SU-DHL-6 (cell line): ENCODE data around the gene FIBP.

Experiments
- H2AFZ ChIP-seq: fragments of 200-600 bp; sonication (generic); 2 replicates; pipeline ENCODE4 v1.6.1; 2014; ENCODE audit warnings: low read depth, mild to moderate bottlenecking, moderate library complexity, mixed read lengths, antibody characterized with exemption, low read length; ENCODE audit not compliant: severe bottlenecking
- H3F3A ChIP-seq: fragments of 200-600 bp; shearing (Covaris generic); 2 replicates; pipeline ENCODE4 v1.6.0; 2016; ENCODE audit warnings: antibody characterized with exemption, mild to moderate bottlenecking; ENCODE audit not compliant: insufficient read depth
- H3K27ac ChIP-seq: fragments of 200-600 bp; sonication (generic); 2 replicates; pipeline ENCODE4 v1.5.1; 2016; ENCODE audit warnings: low read depth, mild to moderate bottlenecking, low read length, moderate library complexity, mixed read lengths
- H3K27me3 ChIP-seq: fragments of 200-600 bp; sonication (generic), shearing (Covaris generic); 2 replicates; pipeline ENCODE4 v1.6.0; 2014; ENCODE audit warnings: mild to moderate bottlenecking, low read length
- H3K36me3 ChIP-seq: fragments of 200-600 bp; sonication (generic); 2 replicates; pipeline ENCODE4 v1.6.1; 2014; ENCODE audit warnings: mild to moderate bottlenecking, low read length, mixed read lengths
- H3K4me2 ChIP-seq: fragments of 300-600, 200-600 bp; shearing (Covaris generic), sonication (generic); 2 replicates; pipeline ENCODE4 v1.6.0; 2014; ENCODE audit warnings: low read length, low read depth, mild to moderate bottlenecking; ENCODE audit not compliant: poor library complexity, severe bottlenecking
- H3K4me3 ChIP-seq: fragments of 200-600 bp; sonication (generic); 2 replicates; pipeline ENCODE4 v1.5.1; 2014; ENCODE audit warnings: antibody characterized with exemption, low read length, mild to moderate bottlenecking, mixed read lengths; ENCODE audit not compliant: insufficient read depth, poor library complexity, severe bottlenecking
- H3K79me2 ChIP-seq: fragments of 200-600 bp; sonication (generic); 2 replicates; pipeline ENCODE4 v1.6.1; 2014; ENCODE audit warnings: mild to moderate bottlenecking, low read length, moderate library complexity; ENCODE audit not compliant: insufficient read depth
- H3K9ac ChIP-seq: fragments of 200-600 bp; sonication (generic); 2 replicates; pipeline ENCODE4 v1.7.0; 2014; ENCODE audit warnings: mild to moderate bottlenecking, low read length
- H3K9me2 ChIP-seq: fragments of 200-600 bp; sonication (generic); replicated peaks from 2 replicates; pipeline ENCODE4 v1.6.1; 2014; ENCODE audit warnings: low read length; ENCODE audit not compliant: insufficient read depth
- H3K9me3 ChIP-seq: fragments of 200-600 bp; sonication (generic); 2 replicates; pipeline ENCODE4 v1.6.1; 2014; ENCODE audit warnings: low read length, mixed read lengths; ENCODE audit not compliant: insufficient read depth
- H4K20me1 ChIP-seq: fragments of 200-600 bp; sonication (generic); 2 replicates; pipeline ENCODE4 v1.6.1; 2014; ENCODE audit warnings: low read depth, mild to moderate bottlenecking, antibody characterized with exemption, low read length, moderate library complexity, mixed read lengths
- EZH2phosphoT487 ChIP-seq: fragments of 200-600 bp; sonication (generic), shearing (Covaris generic); conservative IDR thresholded peaks from 2 replicates; pipeline ENCODE4 v1.6.1; 2018; ENCODE audit warnings: mild to moderate bottlenecking, antibody characterized with exemption, low read length, moderate library complexity, mixed read lengths
- TF ChIP-seq, protein P1 (sequence below): fragments of 200-600 bp; sonication (generic); IDR thresholded peaks from one replicate; pipeline ENCODE4 v1.5.1; 2017; ENCODE audit warnings: antibody characterized with exemption, mild to moderate bottlenecking, low read length, moderate library complexity; ENCODE audit not compliant: insufficient read depth, poor library complexity, severe bottlenecking

Gene FIBP

DNA sequence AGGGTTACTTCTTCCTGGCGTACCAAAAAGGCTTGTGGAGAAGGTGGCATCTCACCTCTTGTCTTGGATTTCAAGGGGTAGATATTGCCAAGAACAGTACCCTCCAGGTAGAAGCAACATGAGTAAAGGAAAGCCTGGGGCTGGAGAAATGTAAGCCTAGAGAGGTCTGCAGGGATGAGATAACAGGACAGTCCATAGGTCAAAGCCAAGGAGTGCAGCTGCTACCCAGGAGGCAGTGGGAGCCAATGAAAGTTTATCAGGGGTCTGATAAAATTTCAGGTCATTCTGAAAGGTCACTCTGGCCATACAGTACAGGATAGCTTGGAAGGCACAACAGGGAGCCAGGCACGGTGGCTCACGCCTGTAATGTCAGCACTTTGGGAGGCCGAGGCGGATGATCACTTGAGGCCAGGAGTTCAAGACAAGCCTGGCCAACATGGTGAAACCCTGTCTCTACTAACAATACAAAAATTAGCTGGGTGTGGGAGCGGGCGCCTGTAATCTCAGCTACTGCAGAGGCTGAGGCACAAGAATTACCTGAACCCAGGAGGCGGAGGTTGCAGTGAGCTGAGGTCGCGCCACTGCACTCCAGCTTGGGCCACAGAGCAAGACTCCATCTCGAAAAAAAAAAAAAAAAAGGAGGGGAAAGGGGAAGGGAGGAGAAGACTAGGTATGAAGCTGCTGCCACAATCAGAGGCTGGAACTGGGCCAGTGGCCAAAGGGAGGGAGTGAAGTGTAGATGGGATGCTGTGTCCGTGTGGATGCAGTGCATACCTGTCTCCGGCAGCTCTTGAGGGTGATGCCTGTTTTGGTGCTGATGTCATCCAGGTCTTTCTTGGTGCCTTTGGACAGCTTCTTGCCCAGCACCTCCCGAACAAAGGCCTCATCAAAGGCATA is 1.2 kb downstream of the FIBP start:
- H3K27me3 ChIP-seq = no peaks in the 10 kb centered on the region
- H3K4me2 ChIP-seq = peak overlapping the region; percentile 93
- no peaks in the 10 kb centered on the region for H4K20me1 ChIP-seq
- H3K9me3 ChIP-seq = no peaks in the 10 kb centered on the region
- peaks cover 29% of the 10 kb centered on the region for H3F3A ChIP-seq
- no peaks in the 10 kb centered on the region for H3K9me2 ChIP-seq
- H3K9ac ChIP-seq = peak overlapping the region; percentile 93
- peaks cover 17% of the 10 kb centered on the region for H3K79me2 ChIP-seq
- H3K4me3 ChIP-seq = peak overlapping the region; percentile 66
- H3K36me3 ChIP-seq = no peaks in the 10 kb centered on the region
- no peak overlapping the region for H2AFZ ChIP-seq
- 0 out of 2 replicates have a peak overlapping the region, but pooled peaks have one; percentile 41 for H3K27ac ChIP-seq
- TF ChIP-seq EZH2phosphoT487 = no peak
- TF ChIP-seq, protein P1, sequence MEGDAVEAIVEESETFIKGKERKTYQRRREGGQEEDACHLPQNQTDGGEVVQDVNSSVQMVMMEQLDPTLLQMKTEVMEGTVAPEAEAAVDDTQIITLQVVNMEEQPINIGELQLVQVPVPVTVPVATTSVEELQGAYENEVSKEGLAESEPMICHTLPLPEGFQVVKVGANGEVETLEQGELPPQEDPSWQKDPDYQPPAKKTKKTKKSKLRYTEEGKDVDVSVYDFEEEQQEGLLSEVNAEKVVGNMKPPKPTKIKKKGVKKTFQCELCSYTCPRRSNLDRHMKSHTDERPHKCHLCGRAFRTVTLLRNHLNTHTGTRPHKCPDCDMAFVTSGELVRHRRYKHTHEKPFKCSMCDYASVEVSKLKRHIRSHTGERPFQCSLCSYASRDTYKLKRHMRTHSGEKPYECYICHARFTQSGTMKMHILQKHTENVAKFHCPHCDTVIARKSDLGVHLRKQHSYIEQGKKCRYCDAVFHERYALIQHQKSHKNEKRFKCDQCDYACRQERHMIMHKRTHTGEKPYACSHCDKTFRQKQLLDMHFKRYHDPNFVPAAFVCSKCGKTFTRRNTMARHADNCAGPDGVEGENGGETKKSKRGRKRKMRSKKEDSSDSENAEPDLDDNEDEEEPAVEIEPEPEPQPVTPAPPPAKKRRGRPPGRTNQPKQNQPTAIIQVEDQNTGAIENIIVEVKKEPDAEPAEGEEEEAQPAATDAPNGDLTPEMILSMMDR = no peak

DNA sequence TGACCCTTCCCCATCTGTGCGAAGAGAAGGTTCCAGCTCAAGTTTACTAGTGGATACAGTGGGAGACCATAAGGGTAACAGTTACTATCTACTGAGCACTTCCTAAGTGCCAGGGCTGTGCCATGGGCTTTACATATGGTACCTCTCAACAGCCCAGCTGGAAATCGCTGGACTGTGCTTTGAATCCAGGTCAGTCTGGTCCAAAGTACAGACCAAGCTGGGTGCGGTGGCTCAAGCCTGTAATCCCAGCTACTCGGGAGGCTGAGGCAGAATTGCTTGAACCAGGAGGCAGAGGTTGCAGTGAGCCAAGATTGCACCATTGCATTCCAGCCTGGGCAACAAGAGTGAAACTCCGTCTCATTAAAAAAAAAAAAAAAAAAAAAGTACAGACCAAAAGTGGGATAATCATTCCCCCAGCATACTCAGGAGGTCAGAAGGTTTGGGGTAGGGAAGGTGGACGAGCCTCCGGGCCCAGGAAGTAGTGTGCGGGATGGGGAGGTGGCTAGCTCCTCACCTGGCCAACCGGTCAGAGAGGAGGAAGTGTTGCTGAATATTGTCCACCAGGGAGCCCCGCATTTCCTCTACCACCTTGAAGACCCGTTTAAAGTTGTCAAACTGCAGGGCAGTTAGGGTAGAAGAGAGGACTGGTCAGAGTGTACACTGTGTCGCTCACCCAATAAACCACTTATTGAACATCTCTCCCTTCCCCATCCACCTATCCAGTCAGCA is 2.3 kb downstream of the FIBP start:
- Histone ChIP-seq H2AFZ (no peak overlapping the region), H3K27me3 (no peaks in the 10 kb centered on the region), H3K4me3 (no peak overlapping the region), H4K20me1 (no peaks in the 10 kb centered on the region), H3K4me2 (peak overlapping the region; percentile 25), H3K9ac (no peak overlapping the region), H3F3A (peaks cover 24% of the 10 kb centered on the region), H3K27ac (no peak overlapping the region), H3K9me2 (no peaks in the 10 kb centered on the region), H3K79me2 (peaks cover 6% of the 10 kb centered on the region; the same call in 1 of the 2 replicates), H3K36me3 (no peaks in the 10 kb centered on the region), H3K9me3 (no peaks in the 10 kb centered on the region)
- TF ChIP-seq, protein P1 = no peak
- no peak for TF ChIP-seq EZH2phosphoT487

DNA sequence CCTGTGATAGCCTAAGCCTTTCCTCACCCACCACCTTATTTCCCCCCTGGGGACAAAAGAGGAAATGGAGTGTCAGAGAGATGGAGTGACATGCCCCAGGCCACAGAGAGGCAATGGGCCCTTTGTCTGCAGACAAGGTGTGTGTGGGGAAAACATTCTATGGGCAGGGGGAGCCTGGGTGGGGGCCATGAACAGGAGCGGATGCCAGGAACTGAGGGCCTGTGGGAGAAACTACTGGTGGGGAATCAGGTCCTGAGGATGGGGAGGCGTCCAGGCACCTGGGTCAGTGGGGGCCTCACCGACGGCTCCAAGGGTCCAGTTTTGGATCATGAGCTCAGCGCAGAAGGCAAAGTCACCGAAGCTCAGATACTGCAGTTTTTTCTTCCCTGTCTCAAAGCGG is 3.0 kb downstream of the FIBP start:
- H3F3A ChIP-seq = peaks cover 24% of the 10 kb centered on the region
- H3K4me3 ChIP-seq = no peak overlapping the region
- 0 out of 2 replicates have a peak, but pooled peaks cover 6% of the 10 kb centered on the region for H3K79me2 ChIP-seq
- H3K9me2 ChIP-seq = no peaks in the 10 kb centered on the region
- no peaks in the 10 kb centered on the region for H4K20me1 ChIP-seq
- no peak overlapping the region; the same call in 1 of the 2 replicates for H3K9ac ChIP-seq
- peak overlapping the region; percentile 9 for H3K4me2 ChIP-seq
- no peaks in the 10 kb centered on the region for H3K9me3 ChIP-seq
- H3K36me3 ChIP-seq = no peaks in the 10 kb centered on the region
- no peaks in the 10 kb centered on the region for H3K27me3 ChIP-seq
- no peak for TF ChIP-seq EZH2phosphoT487
- TF ChIP-seq, protein P1 = no peak
- H3K27ac ChIP-seq = no peak overlapping the region
- H2AFZ ChIP-seq = no peak overlapping the region
